H9 (cell line): ENCODE data around the gene ELFN2. TPM values are rescaled to one million over a fixed set of nuclear protein-coding genes. Genes with fewer than 3 reads are reported as not detected.

Experiments used
- DNase-seq: peaks from one replicate; pipeline ENCODE4 v3.0.0-alpha.2; 2017
- H2AFZ ChIP-seq: one replicate; pipeline ENCODE4 v1.6.1; 2013; ENCODE audit warnings: mild to moderate bottlenecking, low read length, control low read depth, moderate library complexity
- H2AK5ac ChIP-seq: 2 replicates; pipeline ENCODE4 v1.6.1; 2013; ENCODE audit warnings: low read length, control low read depth, mixed read lengths; ENCODE audit not compliant: insufficient read length
- H2BK120ac ChIP-seq: one replicate; pipeline ENCODE4 v1.6.1; 2013; ENCODE audit warnings: low read depth, mild to moderate bottlenecking, low read length, control low read depth, inconsistent platforms; ENCODE audit not compliant: poor library complexity, severe bottlenecking
- H2BK12ac ChIP-seq: 2 replicates; pipeline ENCODE4 v1.6.1; 2013; ENCODE audit warnings: low read length, control low read depth, mixed read lengths, low read depth; ENCODE audit not compliant: insufficient read length
- H2BK15ac ChIP-seq: 2 replicates; pipeline ENCODE4 v1.6.1; 2013; ENCODE audit warnings: low read depth, low read length, control low read depth
- H2BK20ac ChIP-seq: one replicate; pipeline ENCODE4 v1.6.1; 2013; ENCODE audit warnings: low read depth, mild to moderate bottlenecking, low read length, control low read depth, inconsistent platforms; ENCODE audit not compliant: poor library complexity, severe bottlenecking
- H2BK5ac ChIP-seq: 2 replicates; pipeline ENCODE4 v1.6.1; 2013; ENCODE audit warnings: low read length, control low read depth, mixed read lengths; ENCODE audit not compliant: insufficient read length
- H3K14ac ChIP-seq: 2 replicates; pipeline ENCODE4 v1.6.1; 2013; ENCODE audit warnings: low read length, control low read depth; ENCODE audit not compliant: insufficient read depth
- H3K18ac ChIP-seq: 2 replicates; pipeline ENCODE4 v1.6.1; 2013; ENCODE audit warnings: low read depth, mild to moderate bottlenecking, mixed read lengths, low read length, control low read depth; ENCODE audit not compliant: insufficient read length
- H3K23ac ChIP-seq: 2 replicates; pipeline ENCODE4 v1.6.1; 2013; ENCODE audit warnings: low read length, control low read depth, mixed read lengths, low read depth; ENCODE audit not compliant: insufficient read length
- H3K23me2 ChIP-seq: 2 replicates; pipeline ENCODE4 v1.6.1; 2013; ENCODE audit warnings: low read depth, mild to moderate bottlenecking, mixed read lengths, low read length, control low read depth; ENCODE audit not compliant: insufficient read length, poor library complexity, severe bottlenecking
- H3K27ac ChIP-seq: 2 replicates; pipeline ENCODE4 v1.5.1; 2013; ENCODE audit warnings: low read length, control low read depth, mixed read lengths, low read depth; ENCODE audit not compliant: insufficient read length
- H3K27me3 ChIP-seq: 2 replicates; pipeline ENCODE4 v1.6.1; 2013; ENCODE audit warnings: low read length, control low read depth, inconsistent platforms; ENCODE audit not compliant: insufficient read depth
- H3K4ac ChIP-seq: 2 replicates; pipeline ENCODE4 v1.6.1; 2013; ENCODE audit warnings: low read depth, mild to moderate bottlenecking, control low read depth, inconsistent platforms, low read length, moderate library complexity
- H3K4me1 ChIP-seq: 2 replicates; pipeline ENCODE4 v1.6.1; 2013; ENCODE audit warnings: low read length, control low read depth, inconsistent platforms; ENCODE audit not compliant: insufficient read depth
- H3K4me2 ChIP-seq: 2 replicates; pipeline ENCODE4 v1.6.1; 2013; ENCODE audit warnings: low read length, control low read depth, mixed read lengths; ENCODE audit not compliant: insufficient read length, insufficient read depth
- H3K56ac ChIP-seq: 2 replicates; pipeline ENCODE4 v1.6.1; 2013; ENCODE audit warnings: low read depth, mild to moderate bottlenecking, mixed read lengths, low read length, control low read depth; ENCODE audit not compliant: insufficient read length
- H3K79me1 ChIP-seq: 2 replicates; pipeline ENCODE4 v1.6.1; 2013; ENCODE audit warnings: low read depth, mild to moderate bottlenecking, moderate library complexity, low read length, control low read depth, inconsistent platforms; ENCODE audit not compliant: insufficient read depth, poor library complexity, severe bottlenecking
- H3K79me2 ChIP-seq: 2 replicates; pipeline ENCODE4 v1.6.1; 2013; ENCODE audit warnings: low read length, control low read depth, inconsistent platforms; ENCODE audit not compliant: insufficient read depth
- H3K9ac ChIP-seq: 2 replicates; pipeline ENCODE4 v1.6.1; 2013; ENCODE audit warnings: low read length, control low read depth, mixed read lengths; ENCODE audit not compliant: insufficient read length; ENCODE audit errors: extremely low read depth
- H3K9me3 ChIP-seq: one replicate; pipeline ENCODE4 v1.6.1; 2013; ENCODE audit warnings: low read depth, low read length, inconsistent platforms; ENCODE audit not compliant: control insufficient read depth
- H3T11ph ChIP-seq: one replicate; pipeline ENCODE4 v1.6.1; 2013; ENCODE audit warnings: mild to moderate bottlenecking, low read length, control low read depth, inconsistent platforms
- H4K20me1 ChIP-seq: one replicate; pipeline ENCODE4 v1.6.1; 2013; ENCODE audit not compliant: control insufficient read depth, insufficient read length, insufficient read depth
- H4K5ac ChIP-seq: 2 replicates; pipeline ENCODE4 v1.6.1; 2013; ENCODE audit warnings: low read depth, mild to moderate bottlenecking, mixed read lengths, low read length, control low read depth; ENCODE audit not compliant: insufficient read length
- H4K8ac ChIP-seq: replicated peaks from 2 replicates; pipeline ENCODE4 v1.6.1; 2013; ENCODE audit warnings: low read length, control low read depth, mixed read lengths, low read depth; ENCODE audit not compliant: insufficient read length
- H4K91ac ChIP-seq: 2 replicates; pipeline ENCODE4 v1.6.1; 2013; ENCODE audit warnings: low read depth, mild to moderate bottlenecking, moderate library complexity, mixed read lengths, low read length, control low read depth; ENCODE audit not compliant: insufficient read length
- H3K27ac Mint-ChIP-seq, 3 experiments: 2 replicates in 2 of 3; 3 replicates in 1 of 3; pipeline ENCODE4 v1.8.0; 2020 to 2021; ENCODE audit warnings: mixed read lengths in 3 of 3, mild to moderate bottlenecking in 1 of 3, moderate library complexity in 1 of 3
- H3K27me3 Mint-ChIP-seq: 2 replicates; pipeline ENCODE4 v1.8.0; 2021; ENCODE audit warnings: low read depth, mild to moderate bottlenecking, moderate library complexity, mixed read lengths
- H3K36me3 Mint-ChIP-seq, 3 experiments: 2 replicates in 2 of 3; 3 replicates in 1 of 3; pipeline ENCODE4 v1.8.0; 2020 to 2021; ENCODE audit warnings: low read depth in 3 of 3, mixed read lengths in 3 of 3; ENCODE audit not compliant: insufficient read depth in 1 of 3
- H3K4me1 Mint-ChIP-seq, 2 experiments: 2 replicates each; pipeline ENCODE4 v1.8.0; 2020; ENCODE audit warnings: mixed read lengths in 2 of 2
- H3K4me3 Mint-ChIP-seq, 2 experiments: 2 replicates in 1 of 2; 3 replicates in 1 of 2; pipeline ENCODE4 v1.8.0; 2020 to 2021; ENCODE audit warnings: mild to moderate bottlenecking in 2 of 2, mixed read lengths in 2 of 2, moderate library complexity in 1 of 2
- H3K9me3 Mint-ChIP-seq, 2 experiments: 2 replicates in 1 of 2; 3 replicates in 1 of 2; pipeline ENCODE4 v1.8.0; 2020; ENCODE audit warnings: mild to moderate bottlenecking in 2 of 2, mixed read lengths in 2 of 2, moderate library complexity in 1 of 2
- CTCF ChIP-seq: fragments of 200-600 bp; sonication (generic); conservative IDR thresholded peaks from 3 replicates; pipeline ENCODE4 v1.8.0; 2021; ENCODE audit warnings: antibody characterized with exemption, mild to moderate bottlenecking
- WGBS: extraction: QIAGEN DNeasy Blood & Tissue Kit; methylation state at CpG from one replicate; pipeline ENCODE4 v1.1.7; 2013; ENCODE audit warnings: missing lambda C conversion rate, low lambda C conversion rate, mixed read lengths; ENCODE audit not compliant: insufficient read length; ENCODE audit errors: extremely low coverage; 5-methylcytosine and 5-hydroxymethylcytosine counted together
- total RNA-seq: library from RNA; stranded (reverse); gene quantifications from 2 replicates; pipeline ENCODE4 v1.2.1, GENCODE V29; 2021

Gene ELFN2
- total RNA-seq, 1 experiment from 2014 or later: 0.70 TPM

GRCh38 chr22:37377138-37377537 lies 50.1 kb downstream of the ELFN2 start:
- Histone ChIP-seq H3T11ph (no peak overlapping the region), H3K79me1 (no peaks in the 10 kb centered on the region), H3K4ac (no peak overlapping the region), H3K9me3 (no peaks in the 10 kb centered on the region), H3K27me3 (no peaks in the 10 kb centered on the region), H3K9ac (no peak overlapping the region), H4K20me1 (no peaks in the 10 kb centered on the region), H4K8ac (no peak overlapping the region), H4K91ac (no peak overlapping the region), H3K4me1 (no peaks in the 10 kb centered on the region), H3K56ac (no peak overlapping the region), H3K23ac (no peak overlapping the region), H2BK15ac (no peak overlapping the region), H3K79me2 (no peaks in the 10 kb centered on the region), H3K27ac (no peak overlapping the region), H3K14ac (no peak overlapping the region), H3K18ac (no peak overlapping the region), H4K5ac (no peak overlapping the region), H3K4me2 (no peak overlapping the region), H3K23me2 (no peaks in the 10 kb centered on the region), H2BK120ac (no peak overlapping the region), H2BK12ac (no peak overlapping the region), H2BK5ac (no peak overlapping the region), H2BK20ac (no peak overlapping the region), H2AFZ (no peak overlapping the region), H2AK5ac (no peak overlapping the region)
- DNase-seq: no peak
- no CpG with 5 or more reads among the region's 3 CpGs for WGBS
- H3K4me3 Mint-ChIP-seq: no peak overlapping the region
- TF ChIP-seq CTCF: no peak
- peaks cover 12% of the 10 kb centered on the region for H3K27me3 Mint-ChIP-seq
- H3K4me1 Mint-ChIP-seq: peaks cover 0 to 9% of the 10 kb centered on the region in 2 experiments; a peak in 2 of 4 replicates
- peak overlapping the region in 1 of 3 experiments; percentile 89; a peak in 1 of 7 replicates for H3K27ac Mint-ChIP-seq
- no peaks in the 10 kb centered on the region for H3K36me3 Mint-ChIP-seq
- H3K9me3 Mint-ChIP-seq: no peaks in the 10 kb centered on the region
